Calu3 (cell line): Measurements from ENCODE around the gene CCL28. TPM values are rescaled to one million over a fixed set of nuclear protein-coding genes. Genes with fewer than 3 reads are reported as not detected.

ENCODE experiments used
- BruUV-seq: library from RNA; stranded (reverse); fragments of 400-500 nt; replicated peaks from 2 replicates; lab custom pipeline; 2021; lab: Mats Ljungman, UMichigan
- CTCF ChIA-PET: fragments of 300-600 bp; sonication (Branson Sonifier 250); formaldehyde crosslinking; loops from one replicate; lab custom pipeline; 2022; ENCODE audit warnings: antibody characterized with exemption; lab: Charles Lee
- DNase-seq: peaks from one replicate; pipeline ENCODE4 v3.0.0; 2022
- H3K27ac Mint-ChIP-seq: one replicate; pipeline ENCODE4 v1.8.0; 2022; ENCODE audit warnings: mixed read lengths; ENCODE audit not compliant: unreplicated experiment
- H3K27me3 Mint-ChIP-seq: one replicate; pipeline ENCODE4 v1.8.0; 2022; ENCODE audit warnings: mixed read lengths; ENCODE audit not compliant: unreplicated experiment
- H3K36me3 Mint-ChIP-seq: one replicate; pipeline ENCODE4 v1.8.0; 2022; ENCODE audit warnings: mild to moderate bottlenecking, moderate library complexity, mixed read lengths; ENCODE audit not compliant: insufficient read depth, unreplicated experiment
- H3K4me1 Mint-ChIP-seq: one replicate; pipeline ENCODE4 v1.8.0; 2022; ENCODE audit warnings: mild to moderate bottlenecking, low read depth, mixed read lengths; ENCODE audit not compliant: unreplicated experiment
- H3K4me3 Mint-ChIP-seq: one replicate; pipeline ENCODE4 v1.8.0; 2022; ENCODE audit warnings: mild to moderate bottlenecking, low read depth, moderate library complexity, mixed read lengths; ENCODE audit not compliant: unreplicated experiment
- H3K9me3 Mint-ChIP-seq: one replicate; pipeline ENCODE4 v1.8.0; 2022; ENCODE audit warnings: low read depth, mixed read lengths; ENCODE audit not compliant: unreplicated experiment
- CTCF ChIP-seq: fragments of 200-600 bp; IDR thresholded peaks from one replicate; pipeline ENCODE4 v1.8.0; 2022; ENCODE audit warnings: antibody characterized with exemption; ENCODE audit not compliant: unreplicated experiment
- intact Hi-C: fragments of 100-400 bp; cut with micrococcal nuclease; formaldehyde crosslinking; loops from one replicate; pipeline ENCODE4 v1.10.0; 2022; ENCODE audit not compliant: unreplicated experiment
- total RNA-seq: library from RNA; stranded (reverse); gene quantifications from 2 replicates; pipeline ENCODE4 v1.2.3, GENCODE V29; 2022

The CCL28 gene
- total RNA-seq, 1 experiment from 2014 or later, result 12.2 TPM

- no peak for TF ChIP-seq CTCF
- intact Hi-C loops, result no loop called here
- peak; percentile 7 for DNase-seq
- BruUV-seq, result no TSS peak
- H3K36me3 Mint-ChIP-seq, result no peaks in the 10 kb centered on the region
- H3K27me3 Mint-ChIP-seq, result no peaks in the 10 kb centered on the region
- no peaks in the 10 kb centered on the region for H3K9me3 Mint-ChIP-seq
- CTCF ChIA-PET, result interaction anchor here (0.5 to 1.6 kb wide), 7 partner anchors 43 to 245 kb away, joined by 3 to 5 read pairs (median 3); partner anchors contain the start of genes HMGCS1 and TMEM267
- no peak overlapping the region for H3K27ac Mint-ChIP-seq
- no peak overlapping the region for H3K4me3 Mint-ChIP-seq
- no peaks in the 10 kb centered on the region for H3K4me1 Mint-ChIP-seq
Observed at GRCh38 chr5:43386960-43387362, 25.2 kb downstream of the CCL28 start.

- DNase-seq, result no peak
- intact Hi-C loops, result no loop called here
- CTCF ChIA-PET, result no interaction called here
Observed at GRCh38 chr5:43376496-43377140, 35.6 kb downstream of the CCL28 start.

GRCh38 chr5:43371821-43372220, 40.4 kb downstream of the CCL28 start:
- CTCF ChIA-PET, result no interaction called here
- Mint-ChIP-seq H3K4me1 (peaks cover 45% of the 10 kb centered on the region), H3K27me3 (no peaks in the 10 kb centered on the region), H3K36me3 (peaks cover 12% of the 10 kb centered on the region), H3K27ac (no peak overlapping the region), H3K4me3 (no peak overlapping the region), H3K9me3 (peaks cover 12% of the 10 kb centered on the region)
- intact Hi-C loops, result no loop called here
- DNase-seq, result no peak
- no TSS peak for BruUV-seq
- TF ChIP-seq CTCF, result no peak

More at GRCh38 chr5:43376496-43377140, 35.6 kb downstream of the CCL28 start:
- no peaks in the 10 kb centered on the region for H3K27me3 Mint-ChIP-seq
- peaks cover 11% of the 10 kb centered on the region for H3K4me1 Mint-ChIP-seq
- no peaks in the 10 kb centered on the region for H3K36me3 Mint-ChIP-seq
- no TSS peak for BruUV-seq
- H3K9me3 Mint-ChIP-seq, result peaks cover 4% of the 10 kb centered on the region
- no peak overlapping the region for H3K4me3 Mint-ChIP-seq
- no peak for TF ChIP-seq CTCF
- H3K27ac Mint-ChIP-seq, result no peak overlapping the region

- no peaks in the 10 kb centered on the region for H3K27me3 Mint-ChIP-seq
- peaks cover 12% of the 10 kb centered on the region for H3K36me3 Mint-ChIP-seq
- H3K9me3 Mint-ChIP-seq, result peaks cover 9% of the 10 kb centered on the region
- no peak for DNase-seq
- CTCF ChIA-PET, result interaction anchor here (0.5 to 0.7 kb wide), 2 partner anchors 249 to 1183 kb away, joined by 3 to 4 read pairs; no protein-coding TSS in a partner anchor
- intact Hi-C loops, result no loop called here
- H3K27ac Mint-ChIP-seq, result no peak overlapping the region
- no peak overlapping the region for H3K4me3 Mint-ChIP-seq
- peaks cover 52% of the 10 kb centered on the region for H3K4me1 Mint-ChIP-seq
- TF ChIP-seq CTCF, result no peak
- no TSS peak for BruUV-seq
Observed at GRCh38 chr5:43370352-43370751, 41.8 kb downstream of the CCL28 start.
